ENCODE results near the gene CENPX.

Gene CENPX

GRCh38 chr17:81986606-81987005 is 36.1 kb downstream of the CENPX start (continued):
- no peak for TF ChIP-seq BACH2 (CRISPR knock-in tag; IDR thresholded peaks at IDR 0.05; ENCODE audit: borderline replicate concordance)
- no peak for TF ChIP-seq PATZ1 (CRISPR knock-in tag; IDR thresholded peaks at IDR 0.05; ENCODE audit: borderline replicate concordance)
- no peak for TF ChIP-seq ESRRG (CRISPR knock-in tag; IDR thresholded peaks at IDR 0.05)
- no peak for TF ChIP-seq TCF4 (CRISPR knock-in tag; IDR thresholded peaks at IDR 0.05; ENCODE audit: borderline replicate concordance)
- TF ChIP-seq ZNF565 (CRISPR knock-in tag; conservative IDR thresholded peaks at IDR 0.05; ENCODE audit: low read depth): no peak

GRCh38 chr17:81984773-81985410 is 37.8 kb downstream of the CENPX start:
- TF ChIP-seq ISL1 (CRISPR knock-in tag; IDR thresholded peaks at IDR 0.05) (no peak), BACH2 (CRISPR knock-in tag; IDR thresholded peaks at IDR 0.05; ENCODE audit: borderline replicate concordance) (no peak), ZNF565 (CRISPR knock-in tag; conservative IDR thresholded peaks at IDR 0.05; ENCODE audit: low read depth) (no peak), ZC3H10 (CRISPR knock-in tag; IDR thresholded peaks at IDR 0.05) (no peak), CSDC2 (CRISPR knock-in tag; IDR thresholded peaks at IDR 0.05) (no peak), PATZ1 (CRISPR knock-in tag; IDR thresholded peaks at IDR 0.05; ENCODE audit: borderline replicate concordance) (no peak), TCF4 (CRISPR knock-in tag; IDR thresholded peaks at IDR 0.05; ENCODE audit: borderline replicate concordance) (no peak), SNAI2 (CRISPR knock-in tag; IDR thresholded peaks at IDR 0.05) (no peak), ARNTL (CRISPR knock-in tag; IDR thresholded peaks at IDR 0.05; ENCODE audit: borderline replicate concordance, low read depth) (no peak), PPARA (CRISPR knock-in tag; IDR thresholded peaks at IDR 0.05; ENCODE audit: borderline replicate concordance) (no peak), ZFP30 (CRISPR knock-in tag; IDR thresholded peaks at IDR 0.05) (no peak), ZNF8 (CRISPR knock-in tag; IDR thresholded peaks at IDR 0.05) (no peak)
- TF ChIP-seq, protein P1, sequence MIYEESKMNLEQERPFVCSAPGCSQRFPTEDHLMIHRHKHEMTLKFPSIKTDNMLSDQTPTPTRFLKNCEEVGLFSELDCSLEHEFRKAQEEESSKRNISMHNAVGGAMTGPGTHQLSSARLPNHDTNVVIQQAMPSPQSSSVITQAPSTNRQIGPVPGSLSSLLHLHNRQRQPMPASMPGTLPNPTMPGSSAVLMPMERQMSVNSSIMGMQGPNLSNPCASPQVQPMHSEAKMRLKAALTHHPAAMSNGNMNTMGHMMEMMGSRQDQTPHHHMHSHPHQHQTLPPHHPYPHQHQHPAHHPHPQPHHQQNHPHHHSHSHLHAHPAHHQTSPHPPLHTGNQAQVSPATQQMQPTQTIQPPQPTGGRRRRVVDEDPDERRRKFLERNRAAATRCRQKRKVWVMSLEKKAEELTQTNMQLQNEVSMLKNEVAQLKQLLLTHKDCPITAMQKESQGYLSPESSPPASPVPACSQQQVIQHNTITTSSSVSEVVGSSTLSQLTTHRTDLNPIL (CRISPR knock-in tag; IDR thresholded peaks at IDR 0.05; ENCODE audit: low read depth): no peak
- TF ChIP-seq, protein P2, sequence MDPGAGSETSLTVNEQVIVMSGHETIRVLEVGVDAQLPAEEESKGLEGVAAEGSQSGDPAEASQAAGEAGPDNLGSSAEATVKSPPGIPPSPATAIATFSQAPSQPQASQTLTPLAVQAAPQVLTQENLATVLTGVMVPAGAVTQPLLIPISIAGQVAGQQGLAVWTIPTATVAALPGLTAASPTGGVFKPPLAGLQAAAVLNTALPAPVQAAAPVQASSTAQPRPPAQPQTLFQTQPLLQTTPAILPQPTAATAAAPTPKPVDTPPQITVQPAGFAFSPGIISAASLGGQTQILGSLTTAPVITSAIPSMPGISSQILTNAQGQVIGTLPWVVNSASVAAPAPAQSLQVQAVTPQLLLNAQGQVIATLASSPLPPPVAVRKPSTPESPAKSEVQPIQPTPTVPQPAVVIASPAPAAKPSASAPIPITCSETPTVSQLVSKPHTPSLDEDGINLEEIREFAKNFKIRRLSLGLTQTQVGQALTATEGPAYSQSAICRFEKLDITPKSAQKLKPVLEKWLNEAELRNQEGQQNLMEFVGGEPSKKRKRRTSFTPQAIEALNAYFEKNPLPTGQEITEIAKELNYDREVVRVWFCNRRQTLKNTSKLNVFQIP (CRISPR knock-in tag; IDR thresholded peaks at IDR 0.05; ENCODE audit: borderline replicate concordance, low read depth): no peak
- TF ChIP-seq, protein P3, sequence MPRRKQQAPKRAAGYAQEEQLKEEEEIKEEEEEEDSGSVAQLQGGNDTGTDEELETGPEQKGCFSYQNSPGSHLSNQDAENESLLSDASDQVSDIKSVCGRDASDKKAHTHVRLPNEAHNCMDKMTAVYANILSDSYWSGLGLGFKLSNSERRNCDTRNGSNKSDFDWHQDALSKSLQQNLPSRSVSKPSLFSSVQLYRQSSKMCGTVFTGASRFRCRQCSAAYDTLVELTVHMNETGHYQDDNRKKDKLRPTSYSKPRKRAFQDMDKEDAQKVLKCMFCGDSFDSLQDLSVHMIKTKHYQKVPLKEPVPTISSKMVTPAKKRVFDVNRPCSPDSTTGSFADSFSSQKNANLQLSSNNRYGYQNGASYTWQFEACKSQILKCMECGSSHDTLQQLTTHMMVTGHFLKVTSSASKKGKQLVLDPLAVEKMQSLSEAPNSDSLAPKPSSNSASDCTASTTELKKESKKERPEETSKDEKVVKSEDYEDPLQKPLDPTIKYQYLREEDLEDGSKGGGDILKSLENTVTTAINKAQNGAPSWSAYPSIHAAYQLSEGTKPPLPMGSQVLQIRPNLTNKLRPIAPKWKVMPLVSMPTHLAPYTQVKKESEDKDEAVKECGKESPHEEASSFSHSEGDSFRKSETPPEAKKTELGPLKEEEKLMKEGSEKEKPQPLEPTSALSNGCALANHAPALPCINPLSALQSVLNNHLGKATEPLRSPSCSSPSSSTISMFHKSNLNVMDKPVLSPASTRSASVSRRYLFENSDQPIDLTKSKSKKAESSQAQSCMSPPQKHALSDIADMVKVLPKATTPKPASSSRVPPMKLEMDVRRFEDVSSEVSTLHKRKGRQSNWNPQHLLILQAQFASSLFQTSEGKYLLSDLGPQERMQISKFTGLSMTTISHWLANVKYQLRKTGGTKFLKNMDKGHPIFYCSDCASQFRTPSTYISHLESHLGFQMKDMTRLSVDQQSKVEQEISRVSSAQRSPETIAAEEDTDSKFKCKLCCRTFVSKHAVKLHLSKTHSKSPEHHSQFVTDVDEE (CRISPR knock-in tag; IDR thresholded peaks at IDR 0.05): no peak
- ATAC-seq: no peak

- no peak for ATAC-seq
- TF ChIP-seq ARNTL (CRISPR knock-in tag; IDR thresholded peaks at IDR 0.05; ENCODE audit: borderline replicate concordance, low read depth) (no peak), ESRRG (CRISPR knock-in tag; IDR thresholded peaks at IDR 0.05) (no peak), TCF4 (CRISPR knock-in tag; IDR thresholded peaks at IDR 0.05; ENCODE audit: borderline replicate concordance) (no peak), ZFP3 (CRISPR knock-in tag; IDR thresholded peaks at IDR 0.05) (no peak), BACH2 (CRISPR knock-in tag; IDR thresholded peaks at IDR 0.05; ENCODE audit: borderline replicate concordance) (no peak), CSDC2 (CRISPR knock-in tag; IDR thresholded peaks at IDR 0.05) (no peak), ZNF565 (CRISPR knock-in tag; conservative IDR thresholded peaks at IDR 0.05; ENCODE audit: low read depth) (no peak)
- TF ChIP-seq, protein P1 (CRISPR knock-in tag; IDR thresholded peaks at IDR 0.05; ENCODE audit: low read depth): no peak
These were observed 38.9 kb downstream of the CENPX start for GRCh38 chr17:81983639-81984373.
